ENCODE data around the gene FAM111A.
A peak's percentile ranks its signal among the peaks of the same experiment; 100 is the strongest.

The FAM111A gene

DNA sequence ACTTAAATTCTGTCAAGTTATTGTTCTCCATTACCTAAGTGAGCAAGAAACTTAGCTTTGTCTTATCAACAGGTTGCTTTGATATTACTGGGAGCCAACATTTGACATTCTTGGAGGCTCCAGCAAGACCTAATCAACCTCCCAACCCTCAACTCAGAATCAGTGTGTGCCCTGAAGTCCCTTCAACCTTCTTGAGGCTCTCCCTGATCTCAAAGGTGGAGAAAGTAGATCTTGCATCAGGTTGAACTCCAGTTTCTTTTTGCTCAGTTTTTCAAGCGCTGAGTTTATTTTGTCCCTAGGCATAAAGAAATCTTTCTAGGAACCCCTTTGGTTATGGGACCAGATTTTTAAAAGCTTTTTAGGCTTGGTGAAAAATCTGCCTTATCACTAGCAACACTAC lies 1.4 kb downstream of the FAM111A start:
- DNase-seq = no peak

DNA sequence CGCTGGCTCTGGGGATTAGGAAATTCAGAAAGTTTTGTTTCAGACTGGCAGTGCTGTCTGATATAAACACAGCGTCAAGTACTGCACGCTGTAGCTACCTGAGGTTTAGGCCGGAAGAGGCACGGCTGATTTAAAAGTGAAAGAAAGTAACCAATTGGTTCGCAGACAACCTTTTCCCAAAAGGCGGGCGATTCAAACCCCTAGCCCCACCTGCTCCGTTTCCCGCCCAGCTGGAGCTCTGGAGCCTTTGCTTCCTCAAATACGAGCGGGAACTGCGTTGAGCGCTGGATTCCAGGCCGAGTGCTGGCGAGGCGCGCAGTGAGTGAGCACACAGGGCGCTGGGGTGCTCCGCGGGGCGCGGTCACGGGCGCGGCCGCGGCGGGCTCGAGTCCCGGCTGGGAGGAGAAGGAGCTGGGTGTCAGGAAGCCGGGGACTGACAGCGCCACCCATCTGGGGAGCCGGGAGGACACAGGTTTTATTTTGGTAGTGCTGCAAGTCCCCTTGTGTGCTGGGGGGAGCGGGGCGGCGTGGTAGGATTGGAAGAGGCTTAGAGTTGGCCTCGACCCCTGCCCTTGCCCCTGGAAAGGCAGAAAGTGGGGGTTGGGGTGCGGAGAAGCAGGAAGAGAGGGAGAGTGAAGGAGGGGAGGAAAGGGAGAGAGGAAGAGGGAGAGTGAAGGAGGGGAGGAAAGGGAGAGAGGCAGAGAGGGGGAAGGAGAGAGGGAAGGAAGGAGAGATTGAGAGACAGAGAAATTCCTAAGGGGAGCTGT lies 2.1 kb downstream of the FAM111A start:
- DNase-seq = peak; percentile 83

DNA sequence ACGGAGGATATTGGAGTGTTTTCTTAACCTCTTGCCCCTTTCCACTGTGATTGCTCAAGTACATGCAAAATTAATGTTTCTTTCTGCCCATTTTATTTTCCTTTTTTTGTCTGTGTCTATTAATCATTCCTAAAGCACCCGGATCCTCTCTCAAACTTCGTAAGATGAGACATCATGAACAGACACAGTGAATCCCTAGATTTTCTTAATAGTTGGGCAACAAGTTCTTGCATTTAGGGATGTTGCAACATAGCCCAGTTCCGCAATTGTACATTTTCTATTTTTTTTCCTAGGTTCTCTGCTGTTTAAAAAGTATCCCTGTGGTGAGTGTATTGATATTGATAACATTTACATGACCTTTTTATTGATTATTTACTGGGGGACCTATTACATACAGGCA lies 2.9 kb downstream of the FAM111A start:
- DNase-seq = no peak

DNA sequence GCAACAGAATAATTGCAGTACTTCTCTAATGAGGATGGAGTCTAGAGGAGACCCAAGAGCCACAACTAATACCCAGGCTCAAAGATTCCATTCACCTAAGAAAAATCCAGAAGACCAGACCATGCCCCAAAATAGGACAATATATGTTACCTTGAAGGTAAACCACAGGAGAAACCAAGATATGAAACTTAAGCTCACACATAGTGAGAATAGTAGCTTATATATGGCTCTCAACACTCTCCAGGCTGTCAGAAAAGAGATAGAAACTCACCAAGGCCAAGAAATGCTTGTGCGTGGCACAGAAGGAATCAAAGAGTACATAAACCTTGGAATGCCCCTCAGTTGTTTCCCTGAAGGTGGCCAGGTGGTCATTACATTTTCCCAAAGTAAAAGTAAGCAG lies 9.1 kb downstream of the FAM111A start:
- DNase-seq = no peak

DNA sequence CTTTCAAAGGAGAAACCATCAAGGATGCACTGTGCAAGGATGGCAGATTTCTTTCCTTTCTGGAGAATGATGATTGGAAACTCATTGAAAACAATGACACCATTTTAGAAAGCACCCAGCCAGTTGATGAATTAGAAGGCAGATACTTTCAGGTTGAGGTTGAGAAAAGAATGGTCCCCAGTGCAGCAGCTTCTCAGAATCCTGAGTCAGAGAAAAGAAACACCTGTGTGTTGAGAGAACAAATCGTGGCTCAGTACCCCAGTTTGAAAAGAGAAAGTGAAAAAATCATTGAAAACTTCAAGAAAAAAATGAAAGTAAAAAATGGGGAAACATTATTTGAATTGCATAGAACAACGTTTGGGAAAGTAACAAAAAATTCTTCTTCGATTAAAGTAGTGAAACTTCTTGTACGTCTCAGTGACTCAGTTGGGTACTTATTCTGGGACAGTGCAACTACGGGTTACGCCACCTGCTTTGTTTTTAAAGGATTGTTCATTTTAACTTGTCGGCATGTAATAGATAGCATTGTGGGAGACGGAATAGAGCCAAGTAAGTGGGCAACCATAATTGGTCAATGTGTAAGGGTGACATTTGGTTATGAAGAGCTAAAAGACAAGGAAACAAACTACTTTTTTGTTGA lies 9.8 kb downstream of the FAM111A start:
- DNase-seq = no peak

DNA sequence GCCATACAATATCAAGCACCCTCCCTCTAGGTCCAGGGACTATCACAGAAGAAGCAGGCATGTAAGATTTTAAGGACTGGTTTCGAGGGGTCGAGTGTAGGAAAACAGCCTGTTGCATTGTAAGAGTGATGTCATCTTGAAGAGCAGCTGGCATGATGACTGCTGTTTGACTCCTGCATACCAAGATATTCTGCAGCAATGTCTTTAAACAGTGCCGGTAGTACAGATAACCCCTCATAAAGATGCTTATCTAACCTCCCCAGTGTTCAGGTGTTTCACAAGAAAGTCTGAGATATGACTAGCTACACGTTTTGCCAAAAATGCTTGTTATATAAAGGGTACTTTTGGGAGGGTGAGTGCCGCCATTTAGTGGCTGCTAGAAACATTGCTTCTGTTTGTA lies 12.0 kb downstream of the FAM111A start:
- DNase-seq = peak; percentile 63

DNA sequence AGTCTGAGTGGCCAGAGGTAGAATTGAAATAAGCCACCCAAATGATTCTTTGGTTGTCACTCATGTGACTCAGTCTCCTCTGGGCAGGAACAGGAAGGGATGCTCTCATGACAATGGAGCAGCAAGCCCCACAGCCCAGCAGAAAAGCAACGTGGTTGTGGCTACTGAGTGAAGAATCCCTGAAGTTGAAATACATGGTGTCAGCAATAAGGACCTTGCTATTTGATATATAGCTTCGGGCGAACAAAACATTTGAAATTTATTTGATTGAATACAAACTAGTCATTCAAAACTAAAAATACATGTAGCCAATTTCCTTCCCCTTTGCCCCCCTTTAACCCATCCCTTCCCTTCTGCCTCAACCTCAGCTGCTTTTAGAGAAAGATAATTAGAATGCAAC lies 14.8 kb downstream of the FAM111A start:
- DNase-seq = no peak

DNA sequence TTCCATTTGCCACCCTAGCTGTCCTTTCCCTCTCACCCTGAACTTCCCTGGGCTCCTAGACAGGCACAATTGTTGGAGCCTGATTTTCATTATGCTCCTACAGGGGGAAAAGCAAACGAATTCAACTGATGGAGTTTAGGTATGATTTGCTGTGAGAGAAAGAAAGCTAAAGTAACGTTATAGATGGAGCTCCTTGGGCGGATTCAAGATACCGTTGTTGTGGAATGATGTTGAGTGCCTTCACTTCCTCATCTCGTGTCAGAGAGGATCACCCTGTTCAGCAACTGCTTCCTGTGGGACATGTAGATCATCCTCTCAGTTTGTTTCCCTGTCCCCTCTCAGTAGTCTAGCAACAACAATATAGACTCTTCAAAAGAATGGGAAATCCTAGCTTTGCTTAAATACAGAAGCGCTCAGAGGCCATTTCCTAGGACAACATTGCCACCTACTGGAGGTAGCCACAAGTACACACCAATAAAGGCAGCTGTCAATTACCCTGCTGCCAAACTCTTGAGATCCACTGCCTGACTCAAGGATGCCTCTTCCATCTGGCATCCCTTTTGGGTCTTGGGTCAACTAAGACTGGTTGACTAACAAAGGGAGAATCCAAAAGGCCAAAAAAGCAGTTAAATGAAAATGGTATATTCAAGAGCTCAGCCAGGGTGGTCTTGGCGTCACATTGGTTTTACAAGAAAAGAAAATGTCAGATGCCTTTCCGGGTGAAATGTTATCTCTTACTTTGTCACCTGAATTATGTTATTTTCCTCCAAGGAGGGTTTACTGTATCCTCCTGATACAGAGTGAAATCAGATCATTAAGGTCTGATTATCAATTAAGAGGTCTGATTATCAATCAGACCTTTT lies 15.8 kb downstream of the FAM111A start:
- DNase-seq = peak; percentile 79

DNA sequence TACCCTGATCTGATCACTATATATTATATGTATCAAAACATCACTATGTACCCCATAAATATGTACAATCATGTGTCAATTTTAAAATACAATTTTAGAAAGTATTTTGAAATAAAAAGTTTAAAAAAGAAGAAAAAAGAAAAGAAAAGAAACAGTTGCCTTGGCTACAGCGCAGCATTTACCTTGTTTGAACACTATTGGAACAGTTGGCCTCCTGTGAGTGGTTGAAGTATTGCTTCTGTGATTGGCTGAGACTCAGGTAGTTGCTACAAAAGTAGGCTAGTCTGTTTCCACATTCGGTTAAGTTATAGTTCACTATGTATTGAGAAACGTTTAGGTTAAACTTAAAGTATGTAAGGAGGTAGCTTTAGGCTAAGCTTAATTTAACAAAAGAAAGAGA lies 21.4 kb downstream of the FAM111A start:
- DNase-seq = no peak

DNA sequence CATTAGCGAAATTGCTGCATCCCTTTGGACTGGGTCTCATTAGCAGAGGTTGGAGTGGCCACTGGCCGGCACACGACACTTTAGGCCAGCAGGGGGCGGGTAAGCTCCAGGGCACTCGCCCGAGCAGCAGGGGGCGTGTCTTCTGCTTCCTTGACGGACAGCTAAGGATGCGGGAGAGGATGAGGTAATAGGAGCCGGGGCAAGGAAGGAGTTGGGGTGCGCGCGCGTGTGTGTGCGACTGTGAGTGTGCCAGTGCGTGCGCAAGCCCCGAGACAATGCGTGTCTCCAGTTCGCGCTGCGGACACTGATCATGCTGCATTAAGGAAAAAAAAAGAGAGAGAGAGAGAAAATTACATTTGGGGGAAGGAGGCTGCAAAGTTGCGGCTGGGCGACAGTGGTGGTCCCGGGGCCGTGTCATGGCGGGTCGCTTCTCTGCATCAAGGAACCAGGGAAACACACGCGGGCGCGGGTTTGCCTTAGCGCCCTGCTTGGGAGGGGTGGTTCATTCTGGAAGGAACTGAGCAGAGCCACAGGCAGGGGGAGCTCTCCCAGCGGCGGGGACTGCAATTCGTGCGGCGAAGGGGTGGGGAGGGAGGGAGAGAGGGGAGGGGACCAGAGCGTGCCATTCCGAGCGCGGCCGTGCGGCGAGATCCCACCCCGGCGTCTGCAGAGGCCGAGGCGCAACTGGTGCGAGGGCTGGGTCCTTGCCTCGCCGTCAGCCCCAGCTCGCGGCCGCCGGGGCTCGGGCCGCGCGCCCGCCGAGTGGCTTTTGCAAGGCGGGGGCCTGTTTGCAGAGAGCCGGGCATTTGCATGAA lies 29.1 kb downstream of the FAM111A start, which contains the start of gene DTX4:
Gene DTX4 (plus strand): TSS at position 625 of the 815 bp plus-strand sequence. CDS start 464 bp downstream, outside the sequence.
- peak; percentile 95 for DNase-seq

DNA sequence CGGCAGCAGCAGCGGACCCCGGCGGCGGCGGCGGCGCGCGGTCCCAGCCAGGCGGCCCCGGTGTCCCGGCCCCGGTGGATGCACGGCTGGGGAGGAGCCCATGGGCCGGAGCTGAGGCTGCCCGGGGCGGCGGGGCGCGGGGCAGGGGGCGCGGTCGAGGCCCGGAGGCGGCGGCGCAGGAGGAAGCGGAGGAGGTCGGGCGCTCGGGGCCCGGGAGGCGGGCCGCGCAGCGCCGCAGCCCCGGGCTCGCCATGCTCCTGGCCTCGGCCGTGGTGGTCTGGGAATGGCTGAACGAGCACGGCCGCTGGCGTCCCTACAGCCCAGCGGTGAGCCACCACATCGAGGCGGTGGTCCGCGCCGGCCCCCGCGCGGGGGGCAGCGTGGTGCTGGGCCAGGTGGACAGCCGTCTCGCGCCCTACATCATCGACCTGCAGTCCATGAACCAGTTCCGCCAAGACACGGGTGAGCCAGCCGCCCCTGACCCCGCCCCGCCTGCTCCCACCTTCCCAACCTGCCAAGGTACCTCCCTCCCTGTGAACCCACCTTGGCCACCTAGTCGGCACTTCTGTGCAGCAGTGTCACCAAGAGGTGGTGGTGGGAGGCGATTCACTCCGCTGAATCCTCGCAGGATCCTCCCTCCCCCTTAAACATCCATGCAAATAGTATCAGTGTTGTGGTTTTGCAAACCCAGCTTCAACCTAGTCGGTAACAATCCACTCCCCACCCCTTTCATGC lies 29.9 kb downstream of the FAM111A start:
- peak; percentile 78 for DNase-seq

DNA sequence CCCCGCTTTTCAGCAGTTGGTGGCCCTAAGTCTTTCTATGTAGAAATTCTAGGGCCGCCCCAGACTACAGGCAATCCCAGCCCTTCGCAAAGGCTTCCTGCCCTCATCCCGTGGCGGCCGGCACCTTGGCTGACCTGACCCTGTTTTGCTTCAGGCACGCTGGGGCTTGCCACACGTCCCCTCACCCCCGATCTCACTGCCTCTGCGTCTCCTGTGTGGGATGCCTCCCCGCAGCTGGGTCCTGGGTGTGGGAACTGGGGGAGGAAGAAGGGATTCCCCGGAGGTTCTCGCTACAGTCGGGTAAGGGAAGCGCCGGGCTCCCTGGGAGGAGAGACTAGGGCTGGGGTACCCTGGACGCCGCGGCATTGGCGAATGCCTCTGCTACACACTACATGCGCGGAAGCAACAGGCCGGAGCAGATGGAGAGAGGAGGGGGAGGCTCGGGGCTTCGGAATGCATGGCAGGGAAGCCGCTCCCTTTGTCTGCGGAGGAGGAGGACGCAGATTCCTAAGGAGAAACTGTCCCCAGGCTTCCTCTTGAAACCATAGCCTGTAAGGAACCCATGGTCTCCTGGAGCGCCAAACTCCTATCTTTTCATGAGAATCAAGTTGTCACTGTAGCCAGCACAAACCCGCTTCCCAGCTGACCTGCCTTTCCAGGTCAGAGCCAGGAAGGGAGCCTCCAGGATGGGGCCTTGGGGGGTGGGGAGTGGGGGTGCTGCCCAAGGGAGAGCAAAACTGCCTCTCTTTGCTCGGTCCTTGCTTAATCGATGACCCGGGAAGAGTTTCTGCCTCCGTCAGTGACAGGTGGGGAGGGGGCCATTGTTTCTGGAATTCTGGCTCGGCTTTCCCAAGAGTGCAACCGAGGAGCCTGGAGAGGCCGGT lies 30.7 kb downstream of the FAM111A start:
- peak; percentile 86 for DNase-seq

DNA sequence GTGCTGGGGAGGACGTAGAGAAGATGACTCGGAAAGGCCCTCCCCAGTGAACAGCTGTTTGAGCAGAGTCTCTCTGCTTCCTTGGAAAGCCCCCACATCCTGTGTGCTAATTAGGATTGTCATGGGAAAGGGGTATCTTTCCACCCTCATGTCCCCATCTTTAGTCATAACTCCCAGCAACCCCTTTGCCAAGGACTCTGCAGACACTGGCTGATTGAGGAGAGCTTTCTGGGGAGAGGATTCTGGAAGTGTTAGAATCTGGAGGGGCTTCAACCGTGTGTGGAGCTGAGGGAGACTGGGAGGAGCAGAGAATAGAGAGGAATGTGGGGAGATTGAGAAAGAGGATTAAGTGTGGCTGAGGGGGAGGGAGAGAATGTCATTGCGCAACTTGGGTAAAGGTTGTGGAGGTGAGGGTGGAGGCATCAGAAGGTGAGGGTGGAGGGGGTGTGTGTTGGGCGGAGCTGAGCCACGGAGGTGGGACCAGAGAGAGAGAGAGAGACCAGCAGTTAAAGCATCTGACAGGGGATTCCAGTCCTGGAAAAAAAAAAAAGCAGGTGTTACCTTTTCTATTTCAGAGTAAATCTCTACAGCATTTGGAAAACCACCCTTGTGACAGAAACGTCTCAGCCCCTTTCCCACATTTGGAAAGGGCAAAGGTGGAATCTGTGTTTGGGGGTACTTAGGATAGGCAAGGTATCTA lies 31.5 kb downstream of the FAM111A start:
- peak; percentile 88 for DNase-seq

DNA sequence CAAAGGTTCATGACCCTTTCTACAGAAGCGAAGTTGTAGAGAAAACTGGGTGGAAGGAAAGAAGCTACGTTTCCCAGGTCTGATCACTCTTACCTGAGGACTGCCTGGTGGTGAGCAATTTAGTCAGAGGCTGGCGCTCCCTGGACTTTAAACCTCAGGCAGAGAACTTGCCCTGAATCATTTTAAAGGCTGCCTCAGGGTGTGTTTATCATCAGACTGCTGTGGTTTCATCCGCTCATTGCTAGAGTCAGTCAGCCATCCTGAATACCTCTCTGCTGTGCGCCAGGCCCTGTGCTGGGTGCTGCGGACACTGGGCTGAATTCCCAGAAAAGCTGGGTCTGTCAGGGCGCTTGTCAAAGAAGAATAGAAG lies 32.0 kb downstream of the FAM111A start:
- peak; percentile 92 for DNase-seq

DNA sequence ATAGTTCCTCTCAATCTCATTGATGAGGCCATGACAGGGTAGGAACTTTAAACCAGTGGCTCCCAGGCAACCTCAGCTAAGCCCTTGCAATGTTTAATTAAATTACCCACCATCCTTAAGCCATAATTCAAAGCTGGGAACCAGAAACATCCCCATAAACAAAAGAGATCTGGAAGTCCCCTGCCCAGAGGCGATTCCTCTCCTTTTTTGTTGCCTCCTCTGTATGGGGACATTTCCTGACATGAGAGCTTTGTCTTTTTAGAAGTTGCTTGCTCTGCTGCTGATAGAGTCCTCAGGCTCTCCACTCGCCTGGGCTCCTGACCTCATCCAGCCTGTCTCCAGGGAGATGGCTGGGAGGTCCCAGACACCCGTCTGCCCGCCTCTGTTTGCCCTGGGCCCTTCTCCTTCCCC lies 32.4 kb downstream of the FAM111A start:
- peak; percentile 88 for DNase-seq

DNA sequence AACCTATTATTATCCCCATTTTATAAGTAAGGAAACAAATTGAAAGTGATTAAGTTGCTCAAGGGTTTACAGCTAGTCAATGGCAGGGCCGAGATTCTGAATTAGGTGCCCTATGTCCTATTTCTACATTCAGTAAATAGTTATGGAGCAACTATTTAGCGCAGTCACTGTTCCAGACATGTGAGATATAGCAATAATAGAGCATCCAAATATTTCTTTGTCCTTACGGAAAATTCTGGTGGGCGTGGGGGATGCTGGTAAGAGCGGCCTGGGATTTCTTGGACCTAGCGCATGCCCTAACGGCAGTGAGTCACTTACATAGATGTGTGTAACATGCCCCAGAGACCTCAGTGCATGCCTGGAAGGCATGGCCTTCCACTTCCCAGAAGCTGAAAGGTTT lies 33.7 kb downstream of the FAM111A start:
- DNase-seq = no peak

DNA sequence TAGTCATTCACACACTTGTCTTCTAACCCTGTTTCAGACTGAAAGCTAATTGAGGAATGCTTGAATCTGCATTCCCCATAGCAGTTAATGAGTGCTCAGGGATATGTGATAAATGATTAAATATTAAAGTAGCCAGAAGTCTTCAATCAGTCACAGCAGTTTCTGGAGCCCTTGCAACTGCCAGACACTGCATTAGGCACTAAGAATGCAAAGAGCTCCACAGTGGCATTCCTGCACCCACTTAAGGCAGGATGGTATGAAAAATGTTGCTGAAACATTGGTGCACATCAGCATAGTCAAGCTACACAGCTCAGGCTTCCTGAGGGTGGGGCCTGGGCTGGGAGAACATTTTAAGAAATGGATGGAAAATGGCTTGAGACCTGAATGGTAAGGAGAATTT lies 35.7 kb downstream of the FAM111A start:
- peak; percentile 70 for DNase-seq

DNA sequence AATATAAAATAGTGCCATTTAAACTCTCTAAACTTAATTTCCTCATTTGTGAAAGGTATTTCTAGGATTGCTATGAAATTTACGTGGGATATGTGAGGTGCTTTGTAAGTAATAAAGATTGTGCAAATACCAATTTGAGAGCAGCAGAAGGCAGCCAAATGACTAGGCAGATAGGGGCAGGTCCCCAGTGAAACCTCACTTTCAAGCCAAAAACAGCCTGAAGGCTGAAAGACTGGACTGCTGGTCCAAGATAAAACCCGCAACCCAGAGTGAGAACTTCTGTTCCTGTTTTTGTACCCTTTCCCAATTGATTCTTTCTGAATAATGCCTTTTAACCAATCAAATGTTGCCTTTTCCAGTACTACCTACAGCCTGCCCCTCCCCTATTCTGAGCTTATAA lies 36.5 kb downstream of the FAM111A start:
- DNase-seq = no peak

DNA sequence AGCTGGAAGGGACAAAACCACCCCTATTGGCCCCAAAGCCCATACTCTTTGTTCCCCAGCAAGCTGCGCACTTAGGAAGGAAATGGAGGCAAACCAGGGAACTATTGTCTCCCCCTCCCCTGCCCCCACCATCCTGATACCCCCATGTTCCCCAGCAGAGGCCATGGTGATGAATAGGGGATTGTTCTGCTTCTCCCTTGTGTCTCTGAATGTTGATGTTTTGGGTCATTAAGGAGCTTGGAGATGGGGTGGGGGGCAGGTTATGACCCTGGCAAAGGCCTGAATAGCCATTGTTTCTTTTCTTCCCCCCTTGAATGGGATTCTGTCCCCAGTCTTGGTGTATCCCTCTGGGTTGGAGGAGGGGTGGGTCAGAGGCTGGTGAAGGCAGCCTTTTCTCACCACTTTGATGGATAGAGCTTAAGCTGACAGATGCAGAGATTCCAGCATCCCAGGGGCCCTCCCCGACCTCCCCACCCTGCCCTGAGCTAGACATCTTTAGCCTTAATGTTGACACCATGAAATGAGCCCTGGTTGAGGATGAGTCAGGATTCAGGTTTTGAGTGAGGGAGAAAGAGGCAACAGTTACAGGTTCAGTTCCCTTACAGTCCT lies 37.6 kb downstream of the FAM111A start:
- no peak for DNase-seq

DNA sequence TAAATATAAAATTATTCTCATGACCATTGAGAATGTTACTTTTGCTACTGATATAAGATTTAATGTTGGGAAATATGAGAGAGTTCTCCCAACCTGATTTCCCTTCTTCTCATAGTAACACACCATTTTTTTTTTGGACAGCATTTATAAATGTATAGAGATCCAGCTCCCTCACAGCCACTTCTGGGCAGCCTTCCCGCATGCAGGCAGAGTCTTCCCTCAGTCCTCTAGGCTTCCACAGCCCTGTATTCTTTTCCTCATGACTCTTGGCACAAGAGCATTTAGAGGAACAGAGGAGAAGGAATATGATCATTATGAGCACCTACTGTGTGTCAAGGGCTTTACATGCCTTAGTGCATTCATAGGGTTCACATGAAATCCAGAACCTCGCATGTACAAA lies 38.3 kb downstream of the FAM111A start:
- no peak for DNase-seq

Data from islet precursor cell (in vitro differentiated cells).